ENCODE results near the gene ROBO2.

GRCh38 chr3:77091809-77092208 is 51.9 kb downstream of the ROBO2 start:
- TF ChIP-seq CTCF (IDR thresholded peaks at IDR 0.05): no peak
- no peak for TF ChIP-seq POLR2A (IDR thresholded peaks at IDR 0.05)

All from esophagus squamous epithelium (tissue), 4 donors.